CD14-positive monocyte (primary cell): Measurements from ENCODE around the gene FAM200A. TPM values are rescaled to one million over a fixed set of nuclear protein-coding genes. Genes with fewer than 3 reads are reported as not detected.

Experiments
- DNase-seq, 3 donors: peaks; one replicate each; pipeline ENCODE4 v3.0.0-alpha.2; 2011 to 2022
- H2AFZ ChIP-seq: 2 replicates; pipeline ENCODE4 v1.6.0; 2012; ENCODE audit warnings: mild to moderate bottlenecking, low read depth, low read length, inconsistent platforms; ENCODE audit not compliant: insufficient read depth, poor library complexity, severe bottlenecking
- H3K27ac ChIP-seq, 2 donors: 1 replicate in 1 of 2; 2 replicates in 1 of 2; pipeline ENCODE4 v1.5.1; 2012 to 2013; ENCODE audit warnings: low read length in 2 of 2, control low read depth in 1 of 2, inconsistent platforms in 1 of 2, low read depth in 1 of 2, mild to moderate bottlenecking in 1 of 2
- H3K27me3 ChIP-seq, 2 donors: one replicate each; pipeline versions ENCODE4 v1.6.0 to v1.6.1; 2011 to 2013; ENCODE audit warnings: low read length in 2 of 2; ENCODE audit not compliant: control insufficient read depth in 2 of 2, insufficient read depth in 2 of 2
- H3K36me3 ChIP-seq, 2 donors: replicated peaks in 1 of 2; 1 replicate in 1 of 2; 2 replicates in 1 of 2; pipeline versions ENCODE4 v1.5.1 to v1.6.1; 2012 to 2013; ENCODE audit warnings: low read length in 2 of 2, control low read depth in 1 of 2, inconsistent platforms in 1 of 2, mild to moderate bottlenecking in 1 of 2; ENCODE audit not compliant: insufficient read depth in 2 of 2, control insufficient read depth in 1 of 2
- H3K4me1 ChIP-seq, 2 donors: 1 replicate in 1 of 2; 2 replicates in 1 of 2; pipeline versions ENCODE4 v1.5.1 to v1.6.1; 2012 to 2013; ENCODE audit warnings: low read length in 2 of 2, control low read depth in 1 of 2, inconsistent platforms in 1 of 2, mild to moderate bottlenecking in 1 of 2, moderate library complexity in 1 of 2; ENCODE audit not compliant: insufficient read depth in 2 of 2, control insufficient read depth in 1 of 2
- H3K4me2 ChIP-seq: replicated peaks from 2 replicates; pipeline ENCODE3; 2012; ENCODE audit warnings: low read length, moderate library complexity, mild to moderate bottlenecking; ENCODE audit not compliant: poor library complexity, severe bottlenecking; ENCODE audit errors: extremely low read depth
- H3K4me3 ChIP-seq, 3 experiments: fragments of 200-600 bp in 1 of 3; sonication (generic) in 1 of 3; replicated peaks in 1 of 3; 1 replicate in 2 of 3; 2 replicates in 1 of 3; pipeline ENCODE4 v1.5.1; 2011 to 2013; ENCODE audit warnings: low read length in 3 of 3, mild to moderate bottlenecking in 3 of 3, control low read depth in 2 of 3, low read depth in 2 of 3, inconsistent platforms in 1 of 3, moderate library complexity in 1 of 3
- H3K79me2 ChIP-seq: 2 replicates; pipeline ENCODE4 v1.6.0; 2012; ENCODE audit warnings: mild to moderate bottlenecking, control low read depth, inconsistent platforms, low read length, moderate library complexity; ENCODE audit not compliant: insufficient read depth
- H3K9ac ChIP-seq: 2 replicates; pipeline ENCODE4 v1.6.0; 2017; ENCODE audit warnings: low read length, mild to moderate bottlenecking; ENCODE audit not compliant: insufficient read depth, poor library complexity, severe bottlenecking
- H3K9me3 ChIP-seq, 2 donors: replicated peaks in 1 of 2; 1 replicate in 1 of 2; 2 replicates in 1 of 2; pipeline versions ENCODE4 v1.5.1 to v1.6.1; 2012 to 2013; ENCODE audit warnings: low read length in 2 of 2, control low read depth in 1 of 2; ENCODE audit not compliant: control insufficient read depth in 1 of 2, insufficient read depth in 1 of 2
- H4K20me1 ChIP-seq: 2 replicates; pipeline ENCODE4 v1.6.0; 2012; ENCODE audit warnings: mild to moderate bottlenecking, low read length, control low read depth, moderate library complexity; ENCODE audit not compliant: insufficient read depth
- H3K27ac Mint-ChIP-seq, 7 donors: one replicate each; pipeline ENCODE4 v1.8.0; 2020; ENCODE audit warnings: mild to moderate bottlenecking in 7 of 7, mixed read lengths in 7 of 7, moderate library complexity in 6 of 7, inconsistent platforms in 2 of 7
- H3K27me3 Mint-ChIP-seq, 3 donors: one replicate each; pipeline ENCODE4 v1.8.0; 2021 to 2022; ENCODE audit warnings: low read depth in 3 of 3, mild to moderate bottlenecking in 3 of 3, mixed read lengths in 3 of 3, moderate library complexity in 3 of 3, inconsistent platforms in 1 of 3
- H3K36me3 Mint-ChIP-seq, 2 donors: one replicate each; pipeline ENCODE4 v1.8.0; 2020; ENCODE audit warnings: mixed read lengths in 2 of 2, inconsistent platforms in 1 of 2, mild to moderate bottlenecking in 1 of 2
- H3K4me1 Mint-ChIP-seq: one replicate; pipeline ENCODE4 v1.8.0; 2020; ENCODE audit warnings: mild to moderate bottlenecking, mixed read lengths
- H3K4me3 Mint-ChIP-seq, 2 donors: one replicate each; pipeline ENCODE4 v1.8.0; 2020; ENCODE audit warnings: mild to moderate bottlenecking in 2 of 2, mixed read lengths in 2 of 2, moderate library complexity in 1 of 2
- H3K9me3 Mint-ChIP-seq, 7 donors: one replicate each; pipeline ENCODE4 v1.8.0; 2020 to 2022; ENCODE audit warnings: mixed read lengths in 7 of 7, mild to moderate bottlenecking in 6 of 7, moderate library complexity in 6 of 7, inconsistent platforms in 2 of 7
- WGBS: methylation state at CpG from one replicate; pipeline ENCODE4 v1.1.5; 2013; ENCODE audit warnings: missing lambda C conversion rate; ENCODE audit not compliant: insufficient coverage; 5-methylcytosine and 5-hydroxymethylcytosine counted together
- intact Hi-C, 2 donors: fragments of 100-400 bp; cut with micrococcal nuclease; formaldehyde crosslinking; loops; one replicate each; pipeline versions ENCODE4 v1.15.0 to v1.15.1; 2023
- polyA plus RNA-seq, 3 donors: library from polyadenylated mRNA; depleted of rRNA in 1 of 3; unstranded in 2 of 3; stranded (reverse) in 1 of 3; fragments of 300-500 nt in 2 of 3; fragments of >200 nt in 1 of 3; fragmentation: Illumina TruSeq in 2 of 3; gene quantifications; 1 replicate in 2 of 3; 2 replicates in 1 of 3; pipeline ENCODE4 v1.2.3, GENCODE V29; 2012 to 2021
- TF ChIP-seq, protein P1 (sequence below): fragments of 200-600 bp; IDR thresholded peaks from one replicate; pipeline ENCODE4 v1.8.0; 2022; ENCODE audit warnings: antibody characterized with exemption, mild to moderate bottlenecking

FAM200A gene
- polyA plus RNA-seq, 3 donors, result 0.85 to 1.3 (median 1.2) TPM

DNA sequence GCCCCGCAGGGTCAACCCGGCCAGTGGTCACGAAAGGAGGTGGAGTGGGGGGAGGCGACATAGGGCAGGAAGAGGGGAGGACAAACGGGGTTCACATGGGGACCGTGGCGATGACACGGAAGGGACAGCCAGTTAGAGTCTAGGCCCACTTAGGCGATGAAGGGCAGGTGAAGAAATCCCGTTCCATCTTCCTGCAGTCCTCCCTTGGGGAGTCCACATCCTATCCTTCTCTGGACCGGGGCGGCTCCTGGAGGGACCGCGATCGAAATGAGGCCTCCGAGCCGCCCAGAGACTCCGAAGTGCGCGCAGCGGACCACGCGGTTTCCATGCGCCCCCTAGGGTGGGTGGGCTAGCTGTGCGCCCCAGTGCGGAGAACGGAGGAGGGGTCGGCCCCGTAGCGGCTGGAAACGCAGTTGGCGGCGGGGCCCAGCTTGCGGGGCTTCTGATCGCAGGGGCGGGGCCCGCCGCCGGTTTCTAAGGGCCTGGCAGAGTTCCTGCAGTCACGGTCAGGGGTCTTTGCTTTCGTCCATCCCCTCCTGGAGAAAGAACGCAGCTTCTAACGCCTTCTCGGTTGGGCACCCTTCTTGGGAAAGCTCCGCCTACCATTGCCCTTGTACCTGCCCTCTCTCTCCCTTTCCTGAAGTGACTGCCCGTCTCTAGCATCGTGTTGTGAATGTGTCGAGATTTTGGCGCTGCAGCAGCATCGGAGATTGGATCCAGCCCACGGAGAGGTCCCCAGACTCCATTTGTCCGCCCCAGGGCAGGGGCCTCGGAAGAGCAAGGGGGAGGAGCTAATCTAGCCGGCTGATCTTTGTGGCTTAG lies 28.3 kb upstream of the FAM200A start:
- peaks cover 18% of the 10 kb centered on the region for H3K4me1 Mint-ChIP-seq
- H3K27ac ChIP-seq, result no peak overlapping the region
- H3K9me3 Mint-ChIP-seq, result peaks cover 0 to 4% (median 0%) of the 10 kb centered on the region in 7 donors
- intact Hi-C loops, result no loop called here
- peak overlapping the region; percentile 67 for H2AFZ ChIP-seq
- H3K27me3 ChIP-seq, result peaks cover 24 to 31% of the 10 kb centered on the region in 2 donors
- H3K9ac ChIP-seq, result peak overlapping the region; percentile 64
- TF ChIP-seq, protein P1, sequence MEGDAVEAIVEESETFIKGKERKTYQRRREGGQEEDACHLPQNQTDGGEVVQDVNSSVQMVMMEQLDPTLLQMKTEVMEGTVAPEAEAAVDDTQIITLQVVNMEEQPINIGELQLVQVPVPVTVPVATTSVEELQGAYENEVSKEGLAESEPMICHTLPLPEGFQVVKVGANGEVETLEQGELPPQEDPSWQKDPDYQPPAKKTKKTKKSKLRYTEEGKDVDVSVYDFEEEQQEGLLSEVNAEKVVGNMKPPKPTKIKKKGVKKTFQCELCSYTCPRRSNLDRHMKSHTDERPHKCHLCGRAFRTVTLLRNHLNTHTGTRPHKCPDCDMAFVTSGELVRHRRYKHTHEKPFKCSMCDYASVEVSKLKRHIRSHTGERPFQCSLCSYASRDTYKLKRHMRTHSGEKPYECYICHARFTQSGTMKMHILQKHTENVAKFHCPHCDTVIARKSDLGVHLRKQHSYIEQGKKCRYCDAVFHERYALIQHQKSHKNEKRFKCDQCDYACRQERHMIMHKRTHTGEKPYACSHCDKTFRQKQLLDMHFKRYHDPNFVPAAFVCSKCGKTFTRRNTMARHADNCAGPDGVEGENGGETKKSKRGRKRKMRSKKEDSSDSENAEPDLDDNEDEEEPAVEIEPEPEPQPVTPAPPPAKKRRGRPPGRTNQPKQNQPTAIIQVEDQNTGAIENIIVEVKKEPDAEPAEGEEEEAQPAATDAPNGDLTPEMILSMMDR, result no peak
- peak overlapping the region; percentile 76 for H3K4me2 ChIP-seq
- H3K9me3 ChIP-seq, result no peaks in the 10 kb centered on the region
- no peaks in the 10 kb centered on the region for H3K79me2 ChIP-seq
- no peaks in the 10 kb centered on the region for H3K36me3 ChIP-seq
- WGBS, result under 1% methylated on average over 38 of the region's 54 CpGs
- peak overlapping the region; percentile 64 to 87 for H3K4me3 Mint-ChIP-seq
- no peaks in the 10 kb centered on the region for H3K36me3 Mint-ChIP-seq
- H4K20me1 ChIP-seq, result no peaks in the 10 kb centered on the region
- peak overlapping the region; percentile 11 to 68 (median 17) for H3K4me3 ChIP-seq
- H3K4me1 ChIP-seq, result peaks cover 13% of the 10 kb centered on the region in 2 donors
- peak in 1 of 3 donors; percentile 22 for DNase-seq
- H3K27ac Mint-ChIP-seq, result peak overlapping the region in 3 of 7 donors; percentile 33 to 47 (median 47)
- H3K27me3 Mint-ChIP-seq, result peaks cover 21 to 43% (median 24%) of the 10 kb centered on the region in 3 donors

DNA sequence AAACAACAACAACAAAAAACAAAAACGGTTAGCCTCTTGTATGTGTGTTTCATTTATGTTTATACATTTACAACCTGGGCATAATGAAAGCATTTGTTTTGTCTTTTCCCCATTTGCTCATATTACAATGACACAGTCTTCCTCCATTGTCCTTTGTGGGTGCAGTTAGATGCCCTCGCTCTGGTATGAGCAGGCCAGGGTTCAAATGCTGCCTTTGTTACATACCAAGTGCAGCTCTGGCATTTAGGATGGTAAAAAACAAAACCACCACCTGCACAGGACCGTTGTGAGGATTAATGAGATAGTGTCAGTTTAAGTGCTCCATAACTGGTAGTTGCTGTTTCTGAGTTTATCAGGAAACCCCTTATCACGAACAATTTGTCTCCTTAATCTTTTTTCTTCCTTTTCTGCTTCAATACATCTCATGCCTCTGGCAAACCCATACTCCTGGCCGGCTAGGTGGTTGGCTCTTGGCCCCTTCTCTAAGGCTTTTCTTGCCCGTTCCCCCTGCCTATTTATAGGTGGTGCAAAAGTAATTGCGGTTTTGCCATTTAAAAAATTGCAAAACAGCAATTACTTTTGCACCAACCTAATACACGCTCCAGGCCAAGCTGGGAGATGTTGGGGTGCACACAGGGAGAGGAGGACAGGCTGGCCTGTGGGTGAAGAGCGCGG lies 27.5 kb upstream of the FAM200A start:
- no peak for DNase-seq
- Mint-ChIP-seq H3K9me3 (peaks cover 0 to 4% (median 0%) of the 10 kb centered on the region in 7 donors), H3K27ac (no peak overlapping the region), H3K4me3 (peak overlapping the region in 1 of 2 donors; percentile 87), H3K36me3 (no peaks in the 10 kb centered on the region), H3K4me1 (peaks cover 18% of the 10 kb centered on the region), H3K27me3 (peaks cover 21 to 41% (median 24%) of the 10 kb centered on the region in 3 donors)
- Histone ChIP-seq H4K20me1 (no peaks in the 10 kb centered on the region), H3K27ac (no peak overlapping the region), H3K9me3 (no peaks in the 10 kb centered on the region), H3K4me2 (peak overlapping the region; percentile 76), H2AFZ (peak overlapping the region; percentile 67), H3K79me2 (no peaks in the 10 kb centered on the region), H3K36me3 (no peaks in the 10 kb centered on the region), H3K4me1 (peaks cover 13% of the 10 kb centered on the region in 2 donors), H3K9ac (peak overlapping the region; percentile 64), H3K4me3 (peak overlapping the region in 2 of 3 experiments; percentile 17 to 68), H3K27me3 (peaks cover 24 to 29% of the 10 kb centered on the region in 2 donors)
- WGBS, result 56% methylated on average over 3 of the region's 10 CpGs
- TF ChIP-seq, protein P1, result no peak
- intact Hi-C loops, result no loop called here
